ENCODE measurements around the gene CNTNAP5.
"Not testable (repeated sequence)": the region's sequence is repeated elsewhere in the genome, so short reads cannot be mapped to it uniquely, and the experiment has no call there.

Gene CNTNAP5

DNA sequence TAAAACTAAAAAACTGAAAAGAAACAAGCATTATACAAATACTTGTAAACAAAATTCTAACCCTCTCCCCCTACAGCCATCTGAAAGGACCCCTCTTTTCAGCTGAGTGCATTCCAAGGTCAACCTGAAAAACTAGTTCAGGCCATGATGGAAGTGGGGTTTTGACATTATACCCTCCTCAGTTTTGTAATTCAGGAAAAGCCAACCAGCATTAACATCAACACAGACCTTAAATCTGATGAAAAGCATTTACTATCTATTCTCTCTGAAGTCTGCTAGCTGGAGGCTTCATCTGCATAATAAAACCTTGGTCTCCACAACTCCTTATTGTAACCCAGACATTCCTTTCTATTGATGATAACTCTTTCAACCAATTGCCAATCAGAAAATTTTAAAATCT, 302.2 kb downstream of the CNTNAP5 start:
- no peak for DNase-seq

GRCh38 chr2:124328397-124328796, 303.3 kb downstream of the CNTNAP5 start:
- DNase-seq: no peak

DNA sequence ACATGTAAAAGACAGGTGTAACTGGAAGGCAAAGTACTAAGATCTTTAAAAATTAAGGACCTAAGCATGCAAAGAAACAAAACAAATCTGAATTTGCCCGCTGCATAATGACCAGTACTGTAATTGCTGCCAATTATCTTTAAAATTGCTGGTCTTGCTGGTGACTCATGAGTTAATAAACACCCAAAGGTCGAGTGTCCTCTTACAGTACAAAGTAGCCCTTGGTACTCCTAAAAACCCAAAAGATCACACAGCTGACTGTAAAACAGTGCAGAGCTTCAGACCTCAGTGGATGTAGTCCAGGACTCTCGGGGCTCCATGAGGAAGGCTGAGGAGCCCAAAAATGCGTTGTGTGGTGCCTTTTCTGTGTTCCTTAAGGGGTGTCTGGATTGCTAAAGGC, 308.7 kb downstream of the CNTNAP5 start:
- no peak for DNase-seq

- DNase-seq: no peak
These were observed 310.0 kb downstream of the CNTNAP5 start for GRCh38 chr2:124335058-124335457.

GRCh38 chr2:124339709-124340108, 314.6 kb downstream of the CNTNAP5 start:
- no peak for DNase-seq

GRCh38 chr2:124343827-124344498, 318.9 kb downstream of the CNTNAP5 start:
- DNase-seq: no peak

DNA sequence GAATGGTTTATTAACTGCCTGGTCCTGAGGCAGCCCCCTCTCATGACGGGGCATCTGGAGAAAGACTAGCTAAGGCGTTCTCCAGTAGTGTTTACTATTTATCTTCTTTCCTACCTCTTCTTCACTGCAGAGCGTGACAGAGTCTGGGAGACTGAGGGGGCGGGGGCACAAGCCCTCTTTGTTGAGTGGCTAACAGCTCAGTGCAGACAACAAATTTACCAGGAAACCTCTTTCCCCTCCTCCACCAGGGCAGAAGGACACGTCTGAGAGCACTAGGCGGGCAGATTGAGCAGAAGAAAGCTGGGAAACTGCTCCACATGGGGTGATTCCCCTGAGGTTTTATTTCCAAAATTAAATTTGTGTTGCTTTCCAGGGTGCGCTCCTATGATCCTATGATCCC, 322.1 kb downstream of the CNTNAP5 start:
- DNase-seq: no peak

GRCh38 chr2:124353656-124354055, 328.6 kb downstream of the CNTNAP5 start:
- DNase-seq: no peak

GRCh38 chr2:124354466-124354865, 329.4 kb downstream of the CNTNAP5 start:
- DNase-seq: no peak

DNA sequence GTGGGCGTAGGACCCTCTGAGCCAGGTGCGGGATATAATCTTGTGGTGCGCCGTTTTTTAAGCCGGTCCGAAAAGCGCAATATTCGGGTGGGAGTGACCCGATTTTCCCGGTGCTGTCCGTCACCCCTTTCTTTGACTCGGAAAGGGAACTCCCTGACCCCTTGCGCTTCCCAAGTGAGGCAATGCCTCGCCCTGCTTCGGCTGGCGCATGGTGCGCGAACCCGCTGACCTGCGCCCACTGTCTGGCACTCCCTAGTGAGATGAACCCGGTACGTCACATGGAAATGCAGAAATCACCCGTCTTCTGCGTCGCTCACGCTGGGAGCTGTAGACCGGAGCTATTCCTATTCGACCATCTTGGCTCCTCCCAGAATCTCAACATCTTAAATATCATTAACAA, 336.9 kb downstream of the CNTNAP5 start:
- not testable (repeated sequence) for DNase-seq

DNA sequence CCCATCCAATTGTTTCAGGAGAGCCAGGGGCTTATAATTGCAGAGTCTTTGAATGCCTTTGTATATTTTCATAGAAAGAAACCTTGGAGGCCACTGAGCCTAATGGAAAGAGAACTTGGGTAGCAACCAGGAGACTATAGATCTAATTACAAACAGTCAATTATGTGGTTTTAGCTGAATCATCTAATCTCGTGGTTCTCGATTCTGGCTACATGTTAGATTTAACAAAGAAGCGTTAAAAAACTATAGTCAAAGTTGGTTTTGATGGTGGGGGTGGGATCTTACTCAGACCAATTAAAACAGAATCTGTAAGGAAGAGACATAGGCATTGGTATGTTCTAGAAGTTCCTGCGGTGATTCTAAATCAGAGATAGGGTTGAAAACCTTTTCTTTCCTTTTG, 344.1 kb downstream of the CNTNAP5 start:
- no peak for DNase-seq

DNA sequence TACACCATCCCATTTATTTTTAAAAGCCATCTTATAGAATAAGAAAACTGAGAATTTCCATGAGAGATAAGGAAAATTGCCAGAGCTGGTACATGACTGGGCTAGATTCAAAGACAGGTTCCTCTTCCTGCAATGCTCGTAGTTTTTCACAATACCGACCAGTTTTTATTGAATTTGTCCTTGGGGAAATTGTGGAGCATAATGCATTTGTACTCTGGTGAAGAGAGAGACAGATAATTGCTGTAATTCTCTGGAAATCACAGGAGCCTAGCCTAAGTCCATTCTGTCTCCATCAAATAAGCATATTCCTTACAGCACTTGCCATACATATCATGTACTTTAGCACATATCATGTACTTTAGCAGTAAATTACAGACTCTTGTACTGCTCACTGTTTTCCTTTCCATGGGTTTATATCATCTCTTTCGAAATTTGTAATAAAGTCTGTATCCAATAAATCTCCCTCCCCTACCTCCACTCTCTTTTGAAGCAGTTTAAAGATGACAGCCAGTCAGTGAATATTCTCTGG, 355.2 kb downstream of the CNTNAP5 start:
- no peak for DNase-seq

DNA sequence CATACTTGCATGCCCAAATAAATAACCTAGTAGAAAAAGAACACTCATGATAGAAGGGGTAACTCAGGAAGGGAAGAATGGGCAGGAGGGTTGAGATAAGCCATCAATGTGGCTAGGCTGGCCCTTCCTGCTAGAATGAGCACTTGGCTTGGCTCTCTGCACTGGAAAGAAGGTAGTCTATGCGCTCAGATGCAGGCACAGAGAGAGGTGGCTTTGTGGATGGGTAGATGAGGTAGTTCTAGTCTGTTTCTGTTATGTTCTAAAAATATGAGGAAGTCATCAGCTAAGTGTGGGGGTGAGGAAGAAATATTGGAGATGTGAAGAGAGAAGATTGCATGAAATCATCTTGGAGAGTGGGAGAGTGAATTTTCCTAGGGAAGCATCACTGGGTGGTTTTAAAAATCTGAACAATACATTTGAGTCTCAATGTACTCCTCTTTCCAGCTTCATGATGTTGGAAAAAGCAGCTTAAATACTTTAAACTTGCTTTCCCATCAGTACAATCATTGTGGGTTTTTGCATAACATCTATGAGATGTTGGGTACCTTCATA, 357.1 kb downstream of the CNTNAP5 start:
- no peak for DNase-seq

- no peak for DNase-seq
These were observed 370.9 kb downstream of the CNTNAP5 start for GRCh38 chr2:124395961-124396360.

- no peak for DNase-seq
These were observed 377.2 kb downstream of the CNTNAP5 start for GRCh38 chr2:124402274-124402673.

DNA sequence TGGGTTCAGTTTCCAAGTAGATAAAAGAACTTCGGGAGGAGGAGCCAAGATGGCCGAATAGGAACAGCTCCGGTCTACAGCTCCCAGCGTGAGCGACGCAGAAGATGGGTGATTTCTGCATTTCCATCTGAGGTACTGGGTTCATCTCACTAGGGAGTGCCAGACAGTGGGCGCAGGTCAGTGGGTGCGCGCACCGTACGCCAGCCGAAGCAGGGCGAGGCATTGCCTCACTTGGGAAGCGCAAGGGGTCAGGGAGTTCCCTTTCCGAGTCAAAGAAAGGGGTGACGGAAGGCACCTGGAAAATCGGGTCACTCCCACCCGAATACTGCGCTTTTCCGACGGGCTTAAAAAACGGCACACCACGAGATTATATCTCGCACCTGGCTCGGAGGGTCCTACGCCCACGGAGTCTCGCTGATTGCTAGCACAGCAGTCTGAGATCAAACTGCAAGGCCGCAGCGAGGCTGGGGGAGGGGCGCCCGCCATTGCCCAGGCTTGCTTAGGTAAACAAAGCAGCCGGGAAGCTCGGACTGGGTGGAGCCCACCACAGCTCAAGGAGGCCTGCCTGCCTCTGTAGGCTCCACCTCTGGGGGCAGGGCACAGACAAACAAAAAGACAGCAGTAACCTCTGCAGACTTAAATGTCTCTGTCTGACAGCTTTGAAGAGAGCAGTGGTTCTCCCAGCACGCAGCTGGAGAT, 382.9 kb downstream of the CNTNAP5 start:
- not testable (repeated sequence) for DNase-seq

- no peak for DNase-seq
These were observed 399.0 kb downstream of the CNTNAP5 start for GRCh38 chr2:124424074-124424473.

- DNase-seq: no peak
These were observed 401.0 kb downstream of the CNTNAP5 start for GRCh38 chr2:124426122-124426521.

DNA sequence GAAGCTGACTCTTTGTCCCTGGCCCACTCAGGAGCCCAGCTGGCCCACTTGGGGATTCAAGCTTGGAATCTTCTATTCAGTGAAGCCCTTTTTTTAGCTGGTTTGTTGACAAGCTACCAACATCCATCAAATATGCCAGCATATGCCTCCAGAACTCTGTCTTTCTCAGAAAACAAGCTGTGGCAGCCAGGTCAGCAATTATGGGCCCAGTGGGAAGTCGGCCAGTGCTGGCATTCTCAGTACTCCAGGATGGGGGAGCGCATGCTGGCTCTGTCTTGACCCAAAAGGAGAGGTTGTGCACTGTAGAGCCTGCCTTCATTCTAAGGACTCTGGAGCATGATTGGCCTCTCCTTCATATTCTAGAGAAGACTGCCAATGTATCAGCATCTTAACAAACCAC, 401.5 kb downstream of the CNTNAP5 start:
- no peak for DNase-seq

DNA sequence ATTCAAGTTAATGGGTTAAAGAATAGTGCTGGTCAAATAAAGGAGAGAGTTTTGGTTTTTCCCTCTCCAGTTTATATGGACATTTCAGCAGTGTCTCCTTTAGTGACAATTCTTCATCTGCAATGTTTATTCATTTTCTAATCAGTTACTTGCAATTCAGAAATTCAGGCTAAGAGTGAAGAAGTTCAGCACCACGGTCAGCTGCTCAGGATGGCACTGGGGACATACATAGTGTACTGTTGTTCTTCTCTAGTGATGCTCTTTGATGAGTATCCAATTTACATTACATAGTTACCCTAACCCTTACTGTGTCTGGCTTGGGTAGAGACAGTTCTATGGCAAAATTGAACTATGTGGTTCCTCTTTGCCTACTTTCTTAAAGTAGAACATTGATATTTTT, 412.7 kb downstream of the CNTNAP5 start:
- no peak for DNase-seq

DNA sequence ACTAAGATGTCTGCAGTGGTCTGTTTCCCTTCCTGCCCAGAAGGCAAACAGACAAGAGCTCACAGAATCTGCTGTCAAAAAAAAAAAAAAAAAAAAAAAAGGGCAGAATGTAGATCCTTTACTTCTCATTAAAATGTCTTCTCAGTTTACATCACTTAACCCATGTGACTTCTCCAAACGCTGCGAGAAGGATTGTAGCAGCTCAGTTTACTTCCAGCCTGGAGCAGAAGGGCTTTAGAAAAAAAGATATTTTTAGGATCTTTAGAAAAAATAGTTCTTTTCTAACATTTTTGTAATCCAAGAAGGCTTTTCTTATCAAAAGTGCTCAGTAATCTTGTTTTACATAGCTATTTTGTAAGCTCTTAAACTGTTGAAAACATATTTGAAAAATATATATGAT, 425.4 kb downstream of the CNTNAP5 start:
- no peak for DNase-seq

- no peak for DNase-seq
These were observed 451.2 kb downstream of the CNTNAP5 start for GRCh38 chr2:124476291-124476690.

DNA sequence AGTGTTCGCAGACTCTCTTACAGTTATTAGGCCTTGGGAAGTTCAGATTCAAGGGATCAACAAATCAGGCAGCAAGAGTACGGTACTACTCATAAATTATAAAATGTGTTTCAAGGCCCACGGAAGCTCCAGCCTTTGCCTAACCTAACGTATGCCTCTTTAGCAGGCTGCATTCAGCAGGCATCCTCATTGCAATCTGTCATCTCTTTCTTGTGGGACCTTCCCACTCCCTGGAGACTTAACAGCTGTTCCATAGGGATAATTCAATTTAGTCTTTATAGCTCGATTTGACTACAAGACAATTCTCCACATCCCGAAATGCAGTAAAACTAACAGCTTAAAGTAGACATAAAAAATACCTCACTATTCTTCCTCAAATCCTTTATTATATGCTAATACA, 453.7 kb downstream of the CNTNAP5 start:
- no peak for DNase-seq

GRCh38 chr2:124480958-124481357, 455.9 kb downstream of the CNTNAP5 start:
- DNase-seq: no peak

Measured in stimulated activated CD8-positive, alpha-beta memory T cell treated with anti-CD3 and anti-CD28 coated beads, Interleukin-4, amount 100 ng/mL, for 48 hours (primary cell).